ENCODE results near the gene SEC22A. TPM values are rescaled to one million over a fixed set of nuclear protein-coding genes. Genes with fewer than 3 reads are reported as not detected.

The SEC22A gene, protein sequence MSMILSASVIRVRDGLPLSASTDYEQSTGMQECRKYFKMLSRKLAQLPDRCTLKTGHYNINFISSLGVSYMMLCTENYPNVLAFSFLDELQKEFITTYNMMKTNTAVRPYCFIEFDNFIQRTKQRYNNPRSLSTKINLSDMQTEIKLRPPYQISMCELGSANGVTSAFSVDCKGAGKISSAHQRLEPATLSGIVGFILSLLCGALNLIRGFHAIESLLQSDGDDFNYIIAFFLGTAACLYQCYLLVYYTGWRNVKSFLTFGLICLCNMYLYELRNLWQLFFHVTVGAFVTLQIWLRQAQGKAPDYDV
- total RNA-seq: 10 to 100 TPM; 19.6 to 21.5 TPM

DNA sequence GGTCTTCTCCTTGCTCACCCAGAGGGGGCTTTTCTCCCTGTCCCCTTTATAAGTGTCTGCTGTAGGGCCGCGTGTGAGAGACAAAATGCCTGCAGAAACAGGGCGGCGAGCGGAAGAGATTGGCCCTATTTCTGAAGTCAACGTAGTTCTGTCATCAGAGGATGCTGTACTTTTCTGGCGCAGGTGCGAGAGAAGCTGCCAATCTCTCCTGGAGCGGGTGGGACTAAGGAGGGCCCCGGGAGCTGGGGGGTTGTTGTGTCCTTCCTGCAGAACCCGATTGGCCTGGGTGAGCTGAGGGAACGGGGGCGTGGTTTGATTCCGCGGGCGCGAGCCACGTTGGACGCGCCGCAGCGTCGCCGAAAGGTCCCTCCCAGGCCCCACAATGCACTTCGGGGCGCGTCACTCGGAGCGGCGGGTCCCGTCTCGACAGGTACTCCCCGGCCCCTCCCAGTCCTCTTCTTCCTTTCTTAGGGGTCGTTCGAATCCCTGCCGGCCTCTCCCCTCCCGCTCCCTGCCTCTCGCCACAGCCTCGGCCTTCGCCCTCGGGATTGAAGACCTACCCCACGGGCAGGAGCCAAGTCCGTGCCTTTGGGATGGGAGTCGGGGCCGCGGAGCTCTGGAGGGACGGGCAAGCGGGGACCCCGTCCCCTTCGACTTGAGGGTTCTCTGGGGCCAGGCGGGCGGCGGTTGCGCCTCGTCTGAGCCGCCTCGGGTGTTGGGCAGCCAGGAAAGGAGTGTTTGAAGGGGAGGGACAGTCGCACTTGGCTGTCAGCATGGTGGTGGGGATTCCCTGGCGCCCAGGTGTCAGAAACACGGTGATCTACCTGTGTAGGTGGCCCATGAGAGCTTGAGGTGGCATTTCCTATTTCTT, at the start of gene SEC22A:
Gene SEC22A, plus strand, starts transcription at position 387 of the 871 bp plus-strand sequence. CDS start 7,275 bp downstream, outside the sequence.
- Mint-ChIP-seq H3K27ac (peak within 1 kb of the TSS; percentile 86), H3K4me1 (ENCODE audit: low read depth) (peaks cover 23% of the 10 kb centered on the region), H3K4me3 (peak within 1 kb of the TSS; percentile 87), H3K27me3 (no peaks in the 10 kb centered on the region), H3K9me3 (peaks cover 4% of the 10 kb centered on the region), H3K36me3 (peaks cover 6% of the 10 kb centered on the region)
- intact Hi-C loops (cut with micrococcal nuclease): loop anchor here (1.0 to 5.0 kb wide), 5 partner anchors 135 to 1539 kb away; partner anchors contain the start of genes FAM162A, HACD2, HCLS1 and MIX23
- ChIA-PET POLR2A (interaction anchor here (1.2 kb wide), 1 partner anchor 134 kb away, joined by 6 read pairs; no protein-coding TSS in a partner anchor), CTCF (no interaction called here)
- DNase-seq: peak; percentile 97

DNA sequence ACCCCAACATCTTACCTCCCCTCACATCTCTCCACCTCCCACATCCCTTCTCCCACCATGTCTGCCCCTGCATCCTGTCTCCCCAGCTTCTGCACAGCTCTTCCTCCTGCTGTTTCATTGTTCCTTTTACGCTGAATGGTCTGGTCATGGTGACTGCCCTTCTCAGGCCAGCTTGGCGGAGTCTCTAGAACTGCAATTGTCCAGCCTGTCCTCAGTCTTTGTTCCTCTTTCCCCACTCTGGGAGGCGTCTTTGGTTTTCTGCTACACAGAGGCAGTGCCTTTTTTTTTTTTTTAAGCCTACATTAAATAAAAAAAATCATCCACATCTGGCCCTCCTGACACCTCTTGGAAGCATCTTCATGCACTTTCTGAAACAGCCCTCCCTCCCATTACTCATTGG, 49.1 kb upstream of the SEC22A start:
- ChIA-PET CTCF (no interaction called here), POLR2A (no interaction called here)
- H3K4me3 Mint-ChIP-seq: no peak overlapping the region
- intact Hi-C loops (cut with micrococcal nuclease): no loop called here
- DNase-seq: no peak
- H3K4me1 Mint-ChIP-seq (ENCODE audit: low read depth): no peaks in the 10 kb centered on the region
- H3K9me3 Mint-ChIP-seq: peaks cover 6% of the 10 kb centered on the region
- H3K27ac Mint-ChIP-seq: no peak overlapping the region
- H3K27me3 Mint-ChIP-seq: no peaks in the 10 kb centered on the region
- H3K36me3 Mint-ChIP-seq: peaks cover 51% of the 10 kb centered on the region

DNA sequence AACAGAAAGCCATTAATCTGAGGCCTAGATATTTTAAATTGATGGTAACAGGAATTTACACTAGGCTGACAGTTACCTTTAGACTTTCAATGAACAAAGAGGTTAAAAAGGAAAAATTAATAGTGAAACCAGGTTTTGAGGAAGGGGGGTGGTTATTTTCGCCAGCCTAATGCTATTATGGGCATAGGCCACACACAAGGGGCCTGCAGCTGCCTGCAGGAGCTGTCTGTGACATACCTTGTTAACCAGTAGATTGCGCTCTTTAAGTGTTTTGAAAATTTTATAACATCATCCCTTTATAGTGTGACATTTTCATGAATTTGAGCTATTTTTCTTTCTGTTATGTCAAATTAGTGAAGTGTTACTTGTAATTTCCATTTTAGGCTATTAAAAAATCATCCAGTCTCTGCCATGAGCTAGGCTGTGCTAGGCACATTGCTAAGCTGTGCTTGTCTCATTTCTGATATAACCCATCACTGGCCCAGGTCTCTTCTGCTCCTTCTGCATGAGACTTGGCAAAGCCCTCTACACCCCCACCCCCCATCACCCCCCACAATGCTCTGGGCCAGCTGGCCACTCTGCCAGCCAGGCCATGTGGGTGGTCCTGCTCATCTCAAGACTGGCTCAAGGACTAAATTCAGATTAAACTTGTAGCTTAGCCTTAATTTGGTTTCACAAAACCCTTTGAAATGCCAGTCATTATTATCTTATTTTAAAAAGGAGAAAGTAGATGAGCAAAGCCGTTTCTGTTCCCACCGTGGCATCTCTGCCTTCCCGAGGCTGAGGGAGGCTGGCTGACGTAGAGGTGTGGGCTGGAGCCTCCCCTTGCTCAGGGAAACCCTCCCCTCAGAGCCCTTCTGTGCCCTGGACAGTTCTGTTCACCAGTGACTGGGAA, 48.4 kb upstream of the SEC22A start:
- Mint-ChIP-seq H3K4me3 (no peak overlapping the region), H3K27me3 (no peaks in the 10 kb centered on the region), H3K9me3 (peaks cover 6% of the 10 kb centered on the region), H3K36me3 (peaks cover 54% of the 10 kb centered on the region), H3K4me1 (ENCODE audit: low read depth) (no peaks in the 10 kb centered on the region), H3K27ac (no peak overlapping the region)
- intact Hi-C loops (cut with micrococcal nuclease): no loop called here
- POLR2A ChIA-PET: interaction anchor here (0.6 kb wide), 1 partner anchor 111 kb away, joined by 4 read pairs; no protein-coding TSS in a partner anchor
- no peak for DNase-seq
- CTCF ChIA-PET: no interaction called here

DNA sequence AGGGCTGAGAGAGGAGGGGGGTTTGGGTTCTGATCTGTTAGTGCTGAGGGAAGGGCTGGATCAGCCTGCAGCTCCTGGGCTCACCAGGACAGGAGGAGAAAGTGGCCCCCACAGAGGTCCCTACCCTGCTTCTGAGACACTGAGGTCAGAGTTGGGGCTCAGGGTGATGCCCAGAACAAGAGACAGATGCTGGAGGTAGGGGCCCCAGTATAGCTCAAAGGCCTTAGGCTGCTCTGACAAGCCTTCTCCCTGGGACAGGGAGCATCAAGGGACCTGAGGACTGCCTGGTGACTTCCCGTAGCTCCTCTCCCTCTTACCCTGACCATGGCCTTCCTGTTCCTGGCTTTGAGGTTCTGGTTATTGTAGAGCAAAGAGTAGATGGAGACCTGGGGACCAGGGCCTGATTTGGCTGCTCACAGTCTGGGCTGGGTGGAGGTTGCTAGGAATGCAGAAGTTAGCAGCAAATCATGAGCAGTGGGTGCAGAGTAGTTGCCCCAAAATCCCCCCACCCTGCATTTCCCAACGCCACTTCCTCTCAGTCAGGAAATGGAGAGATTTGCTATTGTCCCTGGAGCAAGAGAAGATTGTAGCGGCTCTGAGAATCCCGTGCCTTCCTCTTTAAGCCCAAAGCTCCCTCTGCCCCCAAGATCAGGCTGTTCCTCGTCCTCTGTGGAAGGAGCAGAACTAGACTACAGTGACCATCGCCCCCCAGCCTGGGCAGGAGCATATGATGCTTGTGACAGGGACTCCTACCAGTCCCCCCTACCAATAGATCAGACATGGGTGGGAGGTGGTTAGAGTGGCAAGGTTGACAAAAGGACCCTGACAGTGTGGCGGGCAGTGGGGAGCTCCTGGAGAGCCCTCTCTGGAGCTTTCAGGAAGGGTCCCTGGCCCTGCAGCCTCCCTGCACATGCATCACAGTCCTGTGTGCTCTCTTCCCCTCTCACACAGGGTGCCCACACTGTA, 47.4 kb upstream of the SEC22A start:
- Mint-ChIP-seq H3K27ac (no peak overlapping the region), H3K36me3 (peaks cover 52% of the 10 kb centered on the region), H3K9me3 (peaks cover 6% of the 10 kb centered on the region), H3K27me3 (no peaks in the 10 kb centered on the region), H3K4me3 (no peak overlapping the region), H3K4me1 (ENCODE audit: low read depth) (no peaks in the 10 kb centered on the region)
- DNase-seq: no peak
- ChIA-PET POLR2A (interaction anchor here (0.6 kb wide), 1 partner anchor 110 kb away, joined by 4 read pairs; no protein-coding TSS in a partner anchor), CTCF (no interaction called here)
- intact Hi-C loops (cut with micrococcal nuclease): no loop called here

GRCh38 chr3:123155471-123156011, 46.2 kb upstream of the SEC22A start:
- peaks cover 48% of the 10 kb centered on the region for H3K36me3 Mint-ChIP-seq
- H3K27me3 Mint-ChIP-seq: no peaks in the 10 kb centered on the region
- peaks cover 6% of the 10 kb centered on the region for H3K9me3 Mint-ChIP-seq
- POLR2A ChIA-PET: no interaction called here
- no peak overlapping the region for H3K27ac Mint-ChIP-seq
- H3K4me3 Mint-ChIP-seq: no peak overlapping the region
- no peak for DNase-seq
- H3K4me1 Mint-ChIP-seq (ENCODE audit: low read depth): no peaks in the 10 kb centered on the region
- intact Hi-C loops (cut with micrococcal nuclease): no loop called here
- CTCF ChIA-PET: interaction anchor here (0.5 kb wide), 1 partner anchor 37 kb away, joined by 3 read pairs; no protein-coding TSS in a partner anchor

DNA sequence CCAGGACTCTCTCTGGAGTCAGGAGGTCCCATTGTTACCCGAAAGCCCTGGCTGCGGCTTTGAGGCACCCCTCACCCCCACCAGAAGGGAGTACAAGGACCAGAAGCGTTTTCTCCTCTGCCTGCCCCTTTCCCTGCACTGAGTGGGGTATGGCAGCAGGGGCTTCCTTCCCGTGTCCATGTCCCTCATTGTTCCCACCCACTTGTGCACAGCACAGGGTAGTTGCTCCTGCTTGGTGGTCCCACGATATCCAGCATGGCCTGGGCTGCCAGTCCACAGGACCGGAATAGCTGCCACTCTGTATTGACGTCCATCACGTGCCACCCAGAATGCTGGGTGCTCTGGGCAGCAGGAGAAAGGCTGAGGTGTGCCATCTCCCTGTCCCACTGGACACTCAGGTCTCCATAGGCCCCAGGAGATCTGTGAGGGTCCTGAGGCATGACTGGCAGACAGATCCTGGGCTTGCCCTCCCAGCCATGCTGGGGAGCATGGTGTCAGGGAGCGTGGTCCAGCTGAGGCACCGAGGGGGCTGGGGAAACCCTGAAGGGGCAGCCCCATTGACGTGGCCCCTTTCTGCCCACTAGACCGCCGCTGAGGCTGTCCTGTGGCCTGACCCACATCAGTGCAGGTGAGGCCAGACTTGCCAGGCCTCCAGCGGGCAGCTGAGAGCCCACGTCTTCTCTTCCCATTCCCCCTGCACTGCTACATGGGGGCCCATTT, 45.3 kb upstream of the SEC22A start:
- Mint-ChIP-seq H3K27me3 (no peaks in the 10 kb centered on the region), H3K27ac (no peak overlapping the region), H3K36me3 (peaks cover 46% of the 10 kb centered on the region), H3K4me1 (ENCODE audit: low read depth) (no peaks in the 10 kb centered on the region), H3K9me3 (peaks cover 4% of the 10 kb centered on the region), H3K4me3 (no peak overlapping the region)
- intact Hi-C loops (cut with micrococcal nuclease): no loop called here
- POLR2A ChIA-PET: no interaction called here
- no peak for DNase-seq
- CTCF ChIA-PET: no interaction called here

DNA sequence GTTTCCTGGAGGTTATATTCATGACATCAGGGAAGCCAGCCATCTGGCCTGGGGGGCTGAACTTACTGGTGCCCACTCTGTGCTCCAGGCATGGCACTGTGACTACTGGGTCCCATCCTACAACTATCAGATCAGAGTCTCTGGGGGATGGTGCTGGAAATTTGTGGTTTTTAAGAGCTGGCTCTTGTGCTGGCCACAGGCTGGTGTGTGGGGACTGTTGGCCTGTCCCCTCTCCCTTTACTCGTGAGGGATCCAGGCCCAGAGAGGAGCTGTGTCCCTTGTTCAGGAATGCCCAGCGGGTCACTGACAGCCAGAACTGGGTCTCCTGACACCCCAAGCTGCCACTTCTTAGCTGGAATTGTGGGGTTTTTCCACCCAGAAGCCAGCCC, 44.5 kb upstream of the SEC22A start:
- Mint-ChIP-seq H3K27me3 (no peaks in the 10 kb centered on the region), H3K4me3 (no peak overlapping the region), H3K4me1 (ENCODE audit: low read depth) (no peaks in the 10 kb centered on the region), H3K27ac (no peak overlapping the region), H3K9me3 (peaks cover under 1% of the 10 kb centered on the region), H3K36me3 (peaks cover 42% of the 10 kb centered on the region)
- no peak for DNase-seq
- intact Hi-C loops (cut with micrococcal nuclease): no loop called here
- POLR2A ChIA-PET: no interaction called here
- CTCF ChIA-PET: no interaction called here

GRCh38 chr3:123157598-123158287, 44.0 kb upstream of the SEC22A start:
- H3K36me3 Mint-ChIP-seq: peaks cover 40% of the 10 kb centered on the region
- intact Hi-C loops (cut with micrococcal nuclease): no loop called here

GRCh38 chr3:123158330-123158729, 43.4 kb upstream of the SEC22A start:
- Mint-ChIP-seq H3K36me3 (peaks cover 41% of the 10 kb centered on the region), H3K27me3 (no peaks in the 10 kb centered on the region), H3K4me1 (ENCODE audit: low read depth) (no peaks in the 10 kb centered on the region), H3K9me3 (no peaks in the 10 kb centered on the region), H3K27ac (no peak overlapping the region), H3K4me3 (no peak overlapping the region)
- DNase-seq: no peak
- CTCF ChIA-PET: no interaction called here
- intact Hi-C loops (cut with micrococcal nuclease): no loop called here
- POLR2A ChIA-PET: no interaction called here

More at GRCh38 chr3:123157598-123158287, 44.0 kb upstream of the SEC22A start:
- POLR2A ChIA-PET: no interaction called here
- Mint-ChIP-seq H3K4me1 (ENCODE audit: low read depth) (no peaks in the 10 kb centered on the region), H3K4me3 (no peak overlapping the region), H3K9me3 (no peaks in the 10 kb centered on the region), H3K27ac (no peak overlapping the region), H3K27me3 (no peaks in the 10 kb centered on the region)
- no peak for DNase-seq
- CTCF ChIA-PET: no interaction called here

DNA sequence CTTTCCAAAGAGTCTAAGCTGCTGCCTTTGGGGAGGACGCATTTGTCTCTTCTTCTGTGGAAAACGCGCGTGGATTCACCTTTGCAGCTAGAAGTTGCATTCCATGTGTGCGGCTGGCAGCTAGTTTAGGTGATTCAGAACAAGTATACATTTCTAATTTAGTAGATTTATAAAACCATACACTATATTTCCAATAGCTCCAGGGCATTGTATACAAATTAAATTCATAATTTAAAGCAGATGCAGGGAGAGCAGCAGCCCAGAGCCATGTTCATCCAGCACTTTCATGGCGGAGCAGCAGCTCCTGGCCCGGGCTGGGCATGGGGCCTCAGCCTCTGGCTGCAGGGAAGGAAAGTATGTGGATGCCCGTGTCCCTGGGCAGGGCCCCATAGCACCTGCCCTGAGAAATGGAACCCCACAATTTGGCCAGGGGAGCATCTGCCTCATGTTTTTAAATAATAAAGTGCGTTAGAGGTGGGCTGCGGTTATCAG, 42.8 kb upstream of the SEC22A start:
- Mint-ChIP-seq H3K36me3 (peaks cover 47% of the 10 kb centered on the region), H3K9me3 (no peaks in the 10 kb centered on the region), H3K4me1 (ENCODE audit: low read depth) (no peaks in the 10 kb centered on the region), H3K27me3 (no peaks in the 10 kb centered on the region), H3K27ac (no peak overlapping the region), H3K4me3 (no peak overlapping the region)
- ChIA-PET POLR2A (no interaction called here), CTCF (no interaction called here)
- intact Hi-C loops (cut with micrococcal nuclease): no loop called here
- DNase-seq: no peak
